Osteocyte (in vitro differentiated cells): ENCODE data around the gene NANP. TPM values are rescaled to one million over a fixed set of nuclear protein-coding genes. Genes with fewer than 3 reads are reported as not detected.

Source experiments
- DNase-seq: peaks from one replicate; pipeline ENCODE4 v3.0.0; 2021; ENCODE audit warnings: mixed read lengths; ENCODE audit not compliant: unreplicated experiment; ENCODE audit errors: extremely low spot score
- H3K27ac Mint-ChIP-seq: one replicate; pipeline ENCODE4 v1.8.0; 2021; ENCODE audit warnings: mild to moderate bottlenecking, mixed read lengths; ENCODE audit not compliant: unreplicated experiment
- H3K27me3 Mint-ChIP-seq: one replicate; pipeline ENCODE4 v1.8.0; 2021; ENCODE audit warnings: mixed read lengths; ENCODE audit not compliant: unreplicated experiment
- H3K36me3 Mint-ChIP-seq: one replicate; pipeline ENCODE4 v1.8.0; 2021; ENCODE audit warnings: mixed read lengths; ENCODE audit not compliant: unreplicated experiment
- H3K4me1 Mint-ChIP-seq: one replicate; pipeline ENCODE4 v1.8.0; 2021; ENCODE audit warnings: mixed read lengths; ENCODE audit not compliant: unreplicated experiment
- H3K4me3 Mint-ChIP-seq: one replicate; pipeline ENCODE4 v1.8.0; 2021; ENCODE audit warnings: mild to moderate bottlenecking, moderate library complexity, mixed read lengths; ENCODE audit not compliant: unreplicated experiment
- H3K9me3 Mint-ChIP-seq: one replicate; pipeline ENCODE4 v1.8.0; 2021; ENCODE audit warnings: mixed read lengths; ENCODE audit not compliant: unreplicated experiment
- CTCF ChIP-seq: fragments of 200-600 bp; sonication (generic); IDR thresholded peaks from 2 replicates; pipeline ENCODE4 v1.5.0; 2021; ENCODE audit warnings: antibody characterized with exemption, mild to moderate bottlenecking, moderate library complexity
- long read RNA-seq: library from polyadenylated mRNA; unstranded; transcript quantifications from one replicate; pipeline ENCODE4 v2.0.0, GENCODE V29; 2021
- total RNA-seq: library from RNA; stranded (reverse); gene quantifications from 2 replicates; pipeline ENCODE4 v1.2.1, GENCODE V29; 2021

The NANP gene
- total RNA-seq: 6.0 and 6.6 TPM in 2 replicates
- long read RNA-seq, transcript NANP-201 (2 exons, 3,964 nt): major isoform, 64 of 69 reads
- long read RNA-seq, partial matches to known transcripts: 0 of 69 reads
- long read RNA-seq, other reads (novel, unspliced or antisense): 5 of 69 reads

GRCh38 chr20:25623736-25624499, at the start of gene NANP:
TSS of gene NANP (minus strand) at chr20:25624014. CDS start at chr20:25623948, 66 bp downstream.
- Mint-ChIP-seq H3K4me3 (peak within 1 kb of the TSS; percentile 89), H3K27me3 (no peaks in the 10 kb centered on the region), H3K4me1 (peaks cover 20% of the 10 kb centered on the region), H3K27ac (peak within 1 kb of the TSS; percentile 97), H3K9me3 (no peaks in the 10 kb centered on the region), H3K36me3 (no peaks in the 10 kb centered on the region)
- TF ChIP-seq CTCF: peak; percentile 15
- peak; percentile 99 for DNase-seq

GRCh38 chr20:25672659-25673235, 48.9 kb upstream of the NANP start:
- no peak overlapping the region for H3K4me3 Mint-ChIP-seq
- no peaks in the 10 kb centered on the region for H3K4me1 Mint-ChIP-seq
- H3K9me3 Mint-ChIP-seq: peaks cover 3% of the 10 kb centered on the region
- H3K36me3 Mint-ChIP-seq: peaks cover 46% of the 10 kb centered on the region
- DNase-seq: no peak
- H3K27me3 Mint-ChIP-seq: no peaks in the 10 kb centered on the region
- no peak overlapping the region for H3K27ac Mint-ChIP-seq
- TF ChIP-seq CTCF: no peak

- no peak for DNase-seq
- TF ChIP-seq CTCF: no peak
- H3K27ac Mint-ChIP-seq: no peak overlapping the region
- H3K36me3 Mint-ChIP-seq: peaks cover 21% of the 10 kb centered on the region
- H3K4me3 Mint-ChIP-seq: no peak overlapping the region
- H3K9me3 Mint-ChIP-seq: peaks cover 3% of the 10 kb centered on the region
- H3K4me1 Mint-ChIP-seq: no peaks in the 10 kb centered on the region
- no peaks in the 10 kb centered on the region for H3K27me3 Mint-ChIP-seq
Measured at GRCh38 chr20:25669826-25670422, 46.1 kb upstream of the NANP start.

GRCh38 chr20:25668446-25668845, 44.6 kb upstream of the NANP start:
- Mint-ChIP-seq H3K4me3 (no peak overlapping the region), H3K27ac (no peak overlapping the region), H3K36me3 (peaks cover 10% of the 10 kb centered on the region), H3K9me3 (peaks cover 3% of the 10 kb centered on the region), H3K27me3 (no peaks in the 10 kb centered on the region), H3K4me1 (no peaks in the 10 kb centered on the region)
- no peak for TF ChIP-seq CTCF
- no peak for DNase-seq

- Mint-ChIP-seq H3K27ac (no peak overlapping the region), H3K4me1 (no peaks in the 10 kb centered on the region), H3K4me3 (no peak overlapping the region), H3K27me3 (no peaks in the 10 kb centered on the region), H3K9me3 (no peaks in the 10 kb centered on the region), H3K36me3 (peaks cover 7% of the 10 kb centered on the region)
- DNase-seq: no peak
- TF ChIP-seq CTCF: no peak
Measured at GRCh38 chr20:25659999-25660398, 36.2 kb upstream of the NANP start.
